ENCODE measurements around the gene DDX28. TPM values are rescaled to one million over a fixed set of nuclear protein-coding genes. Genes with fewer than 3 reads are reported as not detected.
"Not testable (repeated sequence)": the region's sequence is repeated elsewhere in the genome, so short reads cannot be mapped to it uniquely, and the experiment has no call there.

DDX28 gene
- total RNA-seq, 1 experiment from 2014 or later: 27.4 TPM

DNA sequence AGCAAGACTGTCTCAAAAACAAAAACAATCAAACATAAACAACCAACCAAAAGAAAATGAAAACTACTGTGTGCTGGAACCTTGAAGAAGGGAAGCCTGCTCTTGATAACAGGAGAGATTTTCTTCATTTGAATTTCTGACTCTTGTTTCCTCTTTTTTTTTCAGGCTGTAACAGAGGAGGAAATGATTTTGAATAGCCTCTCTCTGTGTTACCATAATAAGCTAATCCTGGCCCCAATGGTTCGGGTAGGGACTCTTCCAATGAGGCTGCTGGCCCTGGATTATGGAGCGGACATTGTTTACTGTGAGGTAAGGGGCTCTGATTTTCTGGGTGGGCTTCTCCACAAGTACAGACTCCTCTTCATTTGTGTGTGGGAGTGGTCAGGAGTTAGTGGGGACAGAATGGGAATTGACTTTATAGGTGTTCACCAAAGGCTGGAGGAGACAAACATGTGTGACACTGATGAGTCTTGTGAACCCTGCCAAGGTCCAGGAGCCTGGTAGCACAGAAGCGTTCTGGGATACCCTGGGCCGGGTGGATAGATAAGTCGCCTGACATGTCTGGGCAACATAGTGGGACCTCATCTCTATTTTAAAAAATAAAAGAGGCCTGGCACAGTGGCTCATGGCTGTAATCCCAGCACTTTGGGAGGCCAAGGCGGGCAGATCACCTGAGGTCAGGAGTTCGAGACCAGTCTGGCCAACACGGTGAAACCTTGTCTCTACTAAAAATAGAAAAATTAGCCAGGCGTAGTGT, 15.0 kb upstream of the DDX28 start:
- no peak for DNase-seq (ENCODE audit: low spot score)

DNA sequence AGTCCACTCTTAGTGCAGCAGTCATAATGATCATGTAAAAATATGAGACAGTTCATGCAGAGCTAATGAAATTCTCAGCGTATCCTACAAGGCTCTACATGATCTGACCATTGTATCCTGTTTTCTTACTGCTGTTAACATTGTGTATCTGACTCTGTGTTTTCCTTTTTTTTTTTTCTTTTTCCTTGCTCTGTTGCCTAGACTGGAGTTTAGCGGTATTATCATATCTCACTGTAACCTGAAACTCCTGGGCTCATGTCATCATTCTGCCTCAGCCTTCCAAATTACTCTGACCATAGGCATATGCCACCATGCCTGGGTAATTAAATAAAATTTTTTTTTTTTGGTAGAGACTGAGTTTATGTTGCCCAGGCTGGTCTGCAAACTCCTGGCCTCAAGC, 12.2 kb upstream of the DDX28 start:
- DNase-seq (ENCODE audit: low spot score): no peak

DNA sequence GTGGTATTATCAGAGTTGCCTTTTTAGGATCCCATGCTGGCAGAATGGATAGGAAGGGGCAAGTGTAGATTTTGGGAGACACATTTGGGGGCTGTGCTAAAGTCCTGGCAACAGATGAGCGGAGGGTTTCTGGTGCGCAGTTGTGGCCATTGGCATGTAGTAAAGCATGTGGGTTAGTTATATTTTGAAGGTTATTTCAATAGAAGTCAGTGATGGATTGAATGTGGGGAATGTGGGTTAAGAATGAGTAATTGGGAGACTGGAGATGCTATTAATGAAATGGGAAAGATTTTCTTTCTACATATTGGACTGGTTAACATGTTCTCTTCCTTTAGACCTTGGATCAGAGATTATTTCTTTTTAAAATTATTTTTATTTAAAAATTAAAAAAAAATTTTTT, 10.1 kb upstream of the DDX28 start:
- DNase-seq (ENCODE audit: low spot score): no peak

- no peak for DNase-seq (ENCODE audit: low spot score)
Measured at GRCh38 chr16:68031951-68032350, 8.9 kb upstream of the DDX28 start.

DNA sequence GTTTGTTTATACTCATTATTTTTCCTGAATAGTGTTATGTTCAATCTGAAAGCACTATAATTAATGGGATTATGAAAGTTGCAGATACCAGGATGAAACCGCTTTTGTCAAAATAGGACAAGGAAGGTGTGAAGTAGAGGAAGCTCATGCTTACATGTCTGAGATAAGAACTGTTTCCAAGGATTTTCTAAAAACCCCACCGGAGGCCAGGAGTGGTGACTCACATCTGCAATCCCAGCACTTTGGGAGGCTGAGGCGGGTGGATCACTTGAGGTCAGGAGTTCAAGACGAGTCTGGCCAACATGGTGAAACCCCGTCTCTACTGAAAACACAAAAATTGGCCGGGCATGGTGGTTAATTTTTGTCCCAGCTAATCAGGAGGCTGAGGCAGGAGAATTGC, 7.1 kb upstream of the DDX28 start:
- DNase-seq (ENCODE audit: low spot score): not testable (repeated sequence)

- no peak for DNase-seq (ENCODE audit: low spot score)
Measured at GRCh38 chr16:68028996-68029395, 6.0 kb upstream of the DDX28 start.

- DNase-seq (ENCODE audit: low spot score): no peak
Measured at GRCh38 chr16:68022278-68022727, 729 bp downstream of the DDX28 start.

- no peak for DNase-seq (ENCODE audit: low spot score)
Measured at GRCh38 chr16:68021490-68021889, 1.5 kb downstream of the DDX28 start.

DNA sequence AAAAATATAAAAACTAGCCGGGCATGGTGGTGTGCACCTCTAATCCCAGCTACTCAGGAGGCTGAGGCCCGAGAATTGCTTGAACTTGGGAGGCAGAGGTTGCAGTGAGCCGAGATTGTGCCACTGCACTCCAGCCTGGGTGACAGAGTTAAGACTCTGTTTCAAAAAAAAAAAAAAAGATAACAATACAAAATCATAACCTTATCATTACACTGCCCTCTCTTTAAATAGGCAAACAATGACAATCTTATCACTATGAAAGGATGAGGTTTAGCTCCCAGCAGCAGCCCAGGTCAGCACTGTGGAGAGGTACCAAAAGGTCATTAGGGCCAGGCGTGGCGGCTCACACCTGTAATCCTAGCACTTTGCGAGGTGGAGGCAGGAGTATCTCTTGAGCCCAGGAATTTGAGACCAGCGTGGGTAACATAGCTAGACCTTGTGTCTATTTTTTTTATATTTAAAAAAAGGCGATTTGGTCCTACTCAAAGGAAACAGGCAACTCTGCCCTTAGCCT, 3.8 kb downstream of the DDX28 start:
- no peak for DNase-seq (ENCODE audit: low spot score)

- DNase-seq (ENCODE audit: low spot score): no peak
Measured at GRCh38 chr16:68015681-68016080, 7.4 kb downstream of the DDX28 start, which contains the start of gene DPEP2NB. DPEP2NB (minus strand) TSS chr16:68015911; CDS start chr16:68015770, 141 bp downstream.

GRCh38 chr16:68013440-68013839, 9.6 kb downstream of the DDX28 start:
- no peak for DNase-seq (ENCODE audit: low spot score)

- not testable (repeated sequence) for DNase-seq (ENCODE audit: low spot score)
Measured at GRCh38 chr16:68009872-68010271, 13.2 kb downstream of the DDX28 start.

DNA sequence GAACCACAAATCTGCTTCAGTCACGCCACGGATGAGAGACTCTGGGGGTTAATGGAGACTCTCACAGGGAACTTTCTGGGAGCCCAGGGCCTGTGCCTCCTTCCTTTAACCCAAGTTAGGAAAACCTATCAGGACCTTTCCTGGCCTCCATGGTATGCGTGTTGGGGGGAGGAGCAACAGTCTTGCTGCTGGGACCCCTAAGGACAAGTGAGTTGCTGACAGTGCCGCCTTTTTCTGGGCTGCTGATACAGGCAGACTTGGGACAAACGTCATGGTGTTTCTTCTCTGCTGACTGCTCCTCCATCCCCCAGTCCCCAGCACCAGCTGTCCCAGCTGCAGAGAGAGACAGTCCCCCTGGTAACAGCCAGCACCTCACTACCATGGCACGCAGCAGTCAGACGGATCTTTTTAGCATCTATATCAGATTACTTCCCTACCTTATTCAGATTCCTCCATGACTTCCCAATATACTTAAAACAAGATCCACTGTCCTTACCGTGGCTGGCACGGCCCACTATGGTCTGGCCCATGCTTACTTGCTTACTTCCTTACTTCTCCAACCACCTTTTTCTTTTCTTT, 13.8 kb downstream of the DDX28 start:
- DNase-seq (ENCODE audit: low spot score): no peak

DNA sequence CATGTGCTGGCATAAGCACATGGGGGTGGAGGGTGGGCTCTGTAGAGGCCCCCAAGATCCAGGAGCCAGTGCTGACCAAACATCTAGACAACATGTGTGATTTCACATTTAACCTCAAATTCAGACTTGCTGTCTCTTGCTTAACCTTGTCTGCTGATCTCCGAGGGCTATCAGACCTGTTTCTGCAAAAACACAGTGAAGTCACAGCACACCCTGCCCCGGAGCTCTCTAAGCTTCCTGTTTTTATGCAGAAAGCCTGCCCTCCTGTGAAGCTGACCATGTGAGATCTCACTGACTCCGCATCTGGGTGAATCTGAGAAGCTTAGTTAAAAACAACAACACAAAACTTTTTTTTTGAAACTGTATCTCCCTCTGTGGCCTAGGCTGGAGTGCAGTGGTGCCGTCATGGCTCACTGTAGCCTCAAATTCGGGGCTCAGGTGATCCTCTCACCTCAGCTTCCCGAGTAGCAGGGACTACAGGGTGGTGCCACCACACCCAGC, 17.2 kb downstream of the DDX28 start:
- DNase-seq (ENCODE audit: low spot score): no peak

DNA sequence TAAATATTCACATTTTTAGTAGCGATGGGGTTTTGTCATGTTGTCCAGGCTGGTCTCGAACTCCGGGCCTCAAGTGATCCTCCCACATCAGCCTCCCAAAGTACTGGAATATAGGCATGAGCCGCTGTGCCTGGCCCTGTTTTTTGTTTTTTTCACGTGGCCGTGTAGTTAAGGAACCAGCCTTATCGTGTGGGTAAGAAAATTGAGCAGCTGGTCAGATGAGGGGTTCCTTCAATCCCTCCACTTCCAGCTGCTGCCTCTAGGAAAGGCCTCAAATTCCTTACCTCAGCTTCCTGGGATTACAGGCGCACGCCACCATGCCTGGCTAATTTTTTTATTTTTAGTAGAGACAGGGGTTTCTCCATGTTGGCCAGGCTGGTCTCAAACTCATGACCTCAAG, 17.8 kb downstream of the DDX28 start:
- DNase-seq (ENCODE audit: low spot score): no peak

- DNase-seq (ENCODE audit: low spot score): no peak
Measured at GRCh38 chr16:68003031-68003430, 20.0 kb downstream of the DDX28 start.

GRCh38 chr16:68000450-68000849, 22.6 kb downstream of the DDX28 start:
- no peak for DNase-seq (ENCODE audit: low spot score)

- DNase-seq (ENCODE audit: low spot score): no peak
Measured at GRCh38 chr16:67999985-68000384, 23.0 kb downstream of the DDX28 start.

DNA sequence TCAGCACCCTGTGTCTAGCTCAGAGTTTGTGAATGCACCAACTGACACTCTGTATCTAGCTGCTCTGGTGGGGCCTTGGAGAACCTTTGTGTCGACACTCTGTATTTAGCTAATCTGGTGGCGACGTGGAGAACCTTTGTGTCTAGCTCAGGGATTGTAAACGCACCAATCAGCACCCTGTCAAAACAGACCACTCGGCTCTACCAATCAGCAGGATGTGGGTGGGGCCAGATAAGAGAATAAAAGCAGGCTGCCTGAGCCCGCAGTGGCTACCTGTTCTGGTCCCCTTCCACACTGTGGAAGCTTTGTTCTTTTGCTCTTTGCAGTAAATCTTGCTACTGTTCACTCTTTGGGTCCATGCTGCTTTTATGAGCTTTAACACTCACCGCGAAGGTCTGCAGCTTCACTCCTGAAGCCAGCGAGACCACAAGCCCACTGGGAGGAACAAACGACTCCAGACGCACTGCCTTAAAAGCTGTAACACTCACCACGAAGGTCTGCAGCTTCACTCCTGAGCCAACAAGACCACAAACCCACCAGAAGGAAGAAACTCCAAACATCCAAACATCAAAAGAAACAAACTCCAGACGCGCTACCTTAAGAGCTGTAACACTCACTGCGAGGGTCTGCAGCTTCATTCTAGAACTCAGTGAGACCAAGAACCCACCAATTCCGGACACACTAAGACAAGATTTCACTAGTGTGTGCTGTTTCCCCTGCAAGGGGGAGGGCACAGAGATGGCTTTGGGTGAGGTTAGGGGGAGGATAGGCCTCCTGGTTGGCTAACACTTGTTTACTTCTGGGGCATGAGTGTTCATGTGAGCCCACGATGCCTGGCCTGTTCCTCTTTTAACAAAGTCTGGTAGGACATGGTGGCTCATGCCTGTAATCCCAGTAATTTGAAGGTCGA, 24.0 kb downstream of the DDX28 start, which contains the start of gene DPEP2:
DPEP2 (minus strand) TSS at position 706 of the 910 bp plus-strand sequence. CDS start 6,272 bp downstream, outside the sequence.
- DNase-seq (ENCODE audit: low spot score): not testable (repeated sequence)

- not testable (repeated sequence) for DNase-seq (ENCODE audit: low spot score)
Measured at GRCh38 chr16:67998231-67998778, 24.7 kb downstream of the DDX28 start.

GRCh38 chr16:67996666-67997065, 26.4 kb downstream of the DDX28 start:
- DNase-seq (ENCODE audit: low spot score): no peak
